SK-N-MC (cell line): ENCODE results near the gene SOCS7.

ENCODE experiments used
- DNase-seq: peaks from one replicate; pipeline ENCODE4 v3.0.0-alpha.2; 2011; ENCODE audit warnings: low read depth, low spot score
- H3K27ac ChIP-seq: fragments of 200-600 bp; sonication (generic); 2 replicates; pipeline ENCODE4 v1.5.1; 2016; ENCODE audit warnings: mixed run types
- H3K36me3 ChIP-seq: fragments of 200-600 bp; sonication (generic); 2 replicates; pipeline ENCODE4 v1.6.1; 2017; ENCODE audit warnings: antibody characterized with exemption, low read length, mixed read lengths; ENCODE audit not compliant: insufficient read depth
- H3K4me3 ChIP-seq: fragments of 200-600 bp; sonication (generic); 2 replicates; pipeline ENCODE4 v1.5.1; 2016
- H3K9ac ChIP-seq: fragments of 200-600 bp; sonication (generic); 2 replicates; pipeline ENCODE4 v1.8.0; 2017; ENCODE audit warnings: mixed run types, mixed read lengths; ENCODE audit not compliant: insufficient read length
- H3K9me3 ChIP-seq: fragments of 200-600 bp; sonication (generic); 2 replicates; pipeline ENCODE4 v1.6.1; 2017; ENCODE audit warnings: low read depth, mild to moderate bottlenecking, antibody characterized with exemption, low read length, moderate library complexity, mixed read lengths
- EZH2 ChIP-seq: fragments of 200-600 bp; sonication (generic); IDR thresholded peaks from one replicate; pipeline ENCODE4 v1.6.1; 2017; ENCODE audit warnings: antibody characterized with exemption
- FOXP2 ChIP-seq: optimal IDR thresholded peaks from 2 replicates; pipeline ENCODE3; 2011; ENCODE audit warnings: mild to moderate bottlenecking, moderate library complexity; ENCODE audit not compliant: insufficient read depth; ENCODE audit errors: extremely low read length, control extremely low read depth
- POLR2AphosphoS5 ChIP-seq: IDR thresholded peaks from 2 replicates; pipeline ENCODE4 v1.6.1; 2012; ENCODE audit warnings: mild to moderate bottlenecking, low read depth, low read length, borderline replicate concordance

Gene SOCS7

DNA sequence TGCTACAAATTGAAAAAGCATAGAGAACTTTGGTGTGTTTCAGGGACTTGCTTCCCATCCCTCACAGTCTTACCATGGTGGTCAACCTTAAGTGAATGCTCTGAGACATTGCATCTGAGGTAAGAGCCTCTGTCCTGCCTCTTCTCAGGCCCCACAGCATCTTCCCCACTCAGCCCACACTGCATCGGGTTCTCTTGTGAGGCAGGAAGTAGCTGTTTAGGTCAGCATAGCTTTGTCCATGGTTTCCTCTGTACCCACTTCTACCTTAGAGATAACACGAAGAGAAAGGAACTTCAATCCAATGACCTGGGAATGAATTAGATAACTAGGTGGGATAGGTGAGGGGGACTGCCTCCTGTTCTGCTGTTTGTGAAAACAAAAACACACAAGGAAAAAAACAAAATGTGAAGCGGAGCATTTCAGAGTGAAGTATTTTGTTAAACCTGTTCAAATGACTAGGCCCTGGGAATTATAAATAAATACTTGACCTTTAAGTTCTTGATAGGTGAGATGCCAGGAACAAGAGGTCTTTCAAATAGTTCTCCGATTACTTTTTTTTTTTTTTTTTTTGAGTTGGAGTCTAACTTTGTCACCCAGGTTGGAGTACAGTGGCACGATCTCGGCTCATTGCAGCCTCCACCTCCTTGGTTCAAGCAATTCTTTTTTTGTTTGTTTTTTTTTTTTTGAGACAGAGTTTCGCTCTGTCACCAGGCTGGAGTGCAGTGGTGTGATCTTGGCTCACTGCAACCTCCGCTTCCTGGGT is 17.7 kb downstream of the SOCS7 start:
- Histone ChIP-seq H3K9me3 (no peaks in the 10 kb centered on the region), H3K9ac (no peak overlapping the region), H3K27ac (no peak overlapping the region), H3K36me3 (peaks cover 55% of the 10 kb centered on the region), H3K4me3 (no peak overlapping the region)
- no peak for DNase-seq
- TF ChIP-seq FOXP2 (no peak), POLR2AphosphoS5 (no peak), EZH2 (no peak)

GRCh38 chr17:38379448-38379847 is 27.8 kb downstream of the SOCS7 start:
- H3K4me3 ChIP-seq: no peak overlapping the region

DNA sequence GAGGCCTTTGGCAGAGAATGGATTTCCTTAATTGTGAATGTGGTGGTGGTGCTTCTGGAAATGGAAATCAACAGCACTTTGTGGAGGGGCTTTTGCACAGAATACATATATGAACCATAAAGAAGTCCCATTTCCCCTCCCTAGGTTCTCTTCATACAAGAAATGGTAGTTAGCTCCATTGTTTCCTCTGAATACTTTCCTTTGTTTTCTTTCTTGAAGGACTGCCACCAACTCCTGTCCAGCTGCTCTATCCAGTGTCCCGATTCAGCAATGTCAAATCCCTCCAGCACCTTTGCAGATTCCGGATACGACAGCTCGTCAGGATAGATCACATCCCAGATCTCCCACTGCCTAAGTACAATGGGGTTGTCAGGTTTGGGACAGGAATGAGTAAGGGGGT is 43.4 kb downstream of the SOCS7 start:
- no peak for DNase-seq
- peaks cover 33% of the 10 kb centered on the region for H3K36me3 ChIP-seq
- no peak for TF ChIP-seq POLR2AphosphoS5
- TF ChIP-seq EZH2: no peak
- no peak for TF ChIP-seq FOXP2

More at GRCh38 chr17:38379448-38379847, 27.8 kb downstream of the SOCS7 start:
- DNase-seq: no peak
- TF ChIP-seq FOXP2 (no peak), EZH2 (no peak), POLR2AphosphoS5 (no peak)
- Histone ChIP-seq H3K9me3 (no peaks in the 10 kb centered on the region), H3K27ac (no peak overlapping the region), H3K36me3 (peaks cover 22% of the 10 kb centered on the region), H3K9ac (no peak overlapping the region)

GRCh38 chr17:38397227-38397626 is 45.6 kb downstream of the SOCS7 start:
- TF ChIP-seq FOXP2 (no peak), EZH2 (no peak), POLR2AphosphoS5 (no peak)
- H3K9me3 ChIP-seq: no peaks in the 10 kb centered on the region
- H3K4me3 ChIP-seq: no peak overlapping the region
- peaks cover 41% of the 10 kb centered on the region for H3K36me3 ChIP-seq
- no peak overlapping the region for H3K9ac ChIP-seq
- DNase-seq: no peak
- no peak overlapping the region for H3K27ac ChIP-seq

More for the DNA sequence above, 43.4 kb downstream of the SOCS7 start:
- no peak overlapping the region for H3K4me3 ChIP-seq
- H3K9me3 ChIP-seq: no peaks in the 10 kb centered on the region
- H3K9ac ChIP-seq: no peak overlapping the region
- H3K27ac ChIP-seq: no peak overlapping the region

DNA sequence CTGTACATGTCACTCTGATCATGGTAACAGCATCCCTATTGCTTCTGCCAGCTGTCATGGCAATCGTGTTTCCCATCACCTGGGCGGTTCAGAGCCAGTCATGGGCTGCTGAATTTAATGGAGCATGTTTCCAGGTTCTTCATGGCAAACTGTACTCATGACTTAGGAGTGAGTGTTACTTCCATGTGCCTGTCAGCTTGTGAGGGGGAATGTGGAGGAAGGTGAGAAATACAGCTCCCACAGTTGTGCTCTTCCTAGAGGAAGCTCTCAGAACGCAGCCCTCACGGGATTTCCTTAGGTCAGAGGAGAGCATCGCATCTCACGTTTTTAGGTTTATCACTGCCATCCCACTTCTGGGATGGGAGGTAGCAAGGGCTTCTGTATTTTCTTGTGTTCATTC is 48.6 kb downstream of the SOCS7 start:
- no peak overlapping the region for H3K4me3 ChIP-seq
- no peak overlapping the region for H3K9ac ChIP-seq
- H3K9me3 ChIP-seq: no peaks in the 10 kb centered on the region
- H3K36me3 ChIP-seq: peaks cover 34% of the 10 kb centered on the region
- TF ChIP-seq POLR2AphosphoS5 (no peak), EZH2 (no peak), FOXP2 (no peak)
- DNase-seq: no peak
- H3K27ac ChIP-seq: no peak overlapping the region

- TF ChIP-seq EZH2: no peak
- no peak for TF ChIP-seq FOXP2
- no peak for TF ChIP-seq POLR2AphosphoS5
- Histone ChIP-seq H3K36me3 (peaks cover 22% of the 10 kb centered on the region), H3K9ac (no peak overlapping the region), H3K9me3 (no peaks in the 10 kb centered on the region), H3K27ac (0 out of 2 replicates have a peak overlapping the region, but pooled peaks have one; percentile 9), H3K4me3 (no peak overlapping the region)
- no peak for DNase-seq
Observed at GRCh38 chr17:38401459-38401858, 49.8 kb downstream of the SOCS7 start.

- H3K27ac ChIP-seq: no peak overlapping the region
- no peak for DNase-seq
- no peak overlapping the region for H3K4me3 ChIP-seq
- H3K9me3 ChIP-seq: no peaks in the 10 kb centered on the region
- H3K36me3 ChIP-seq: peaks cover 12% of the 10 kb centered on the region
- TF ChIP-seq POLR2AphosphoS5: no peak
- no peak for TF ChIP-seq FOXP2
- no peak for TF ChIP-seq EZH2
- H3K9ac ChIP-seq: no peak overlapping the region
Observed at GRCh38 chr17:38402897-38403296, 51.3 kb downstream of the SOCS7 start.

- no peak for TF ChIP-seq FOXP2
- no peak for TF ChIP-seq EZH2
- no peak for TF ChIP-seq POLR2AphosphoS5
- no peak overlapping the region for H3K9ac ChIP-seq
- H3K27ac ChIP-seq: no peak overlapping the region
- H3K4me3 ChIP-seq: no peak overlapping the region
- H3K9me3 ChIP-seq: no peaks in the 10 kb centered on the region
- DNase-seq: no peak
- H3K36me3 ChIP-seq: peaks cover 12% of the 10 kb centered on the region
Observed at GRCh38 chr17:38403491-38403890, 51.8 kb downstream of the SOCS7 start.

DNA sequence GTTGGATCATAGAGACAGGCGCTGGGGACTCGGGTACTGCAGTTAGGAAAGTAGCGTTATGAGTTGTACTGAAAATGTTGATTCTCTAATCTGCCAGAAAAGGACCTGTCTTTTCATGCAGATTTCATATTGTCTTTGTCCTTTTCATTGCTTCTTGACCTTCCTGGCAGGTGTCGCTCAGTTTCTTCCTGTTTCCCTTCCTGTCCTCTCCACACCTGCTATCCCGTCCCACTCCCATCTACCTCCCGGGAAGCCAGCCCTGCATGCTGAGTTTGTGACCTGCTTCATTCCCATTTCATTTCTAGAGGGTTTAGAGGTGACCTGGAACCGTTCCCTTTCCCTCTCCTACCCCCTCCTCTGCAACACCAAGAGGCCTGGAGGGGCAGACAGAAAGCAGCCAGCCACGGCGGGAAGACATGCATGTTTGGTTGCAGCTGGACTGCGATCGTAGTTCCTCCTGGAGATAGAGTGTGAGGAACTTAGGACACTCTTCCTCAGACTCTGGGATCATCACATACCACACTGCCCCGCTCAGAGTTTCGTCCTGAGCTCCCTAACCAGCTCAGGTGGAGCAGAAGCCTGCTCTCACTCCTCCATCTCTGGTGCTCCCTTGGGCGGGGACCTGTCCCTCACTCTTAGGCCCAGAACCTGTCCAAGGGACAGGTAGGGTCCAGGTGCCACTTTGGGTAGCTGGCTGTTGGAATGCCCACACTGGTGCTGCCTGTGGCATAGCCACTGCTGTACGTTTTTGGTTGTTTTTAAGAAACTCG is 52.7 kb downstream of the SOCS7 start:
- H3K4me3 ChIP-seq: no peak overlapping the region
- H3K27ac ChIP-seq: no peak overlapping the region
- no peak overlapping the region for H3K9ac ChIP-seq
- peaks cover 12% of the 10 kb centered on the region for H3K36me3 ChIP-seq
- no peaks in the 10 kb centered on the region for H3K9me3 ChIP-seq
- TF ChIP-seq FOXP2 (no peak), POLR2AphosphoS5 (no peak), EZH2 (no peak)
- no peak for DNase-seq
